GM18498 (cell line): Measurements from ENCODE around the gene NOTCH1.

ENCODE experiments used
- ATAC-seq: cut with Tn5 transposase; IDR thresholded peaks from one replicate; pipeline ENCODE4 v1.9.1; 2021; ENCODE audit warnings: mild to moderate bottlenecking, moderate library complexity; ENCODE audit not compliant: unreplicated experiment

Gene NOTCH1

DNA sequence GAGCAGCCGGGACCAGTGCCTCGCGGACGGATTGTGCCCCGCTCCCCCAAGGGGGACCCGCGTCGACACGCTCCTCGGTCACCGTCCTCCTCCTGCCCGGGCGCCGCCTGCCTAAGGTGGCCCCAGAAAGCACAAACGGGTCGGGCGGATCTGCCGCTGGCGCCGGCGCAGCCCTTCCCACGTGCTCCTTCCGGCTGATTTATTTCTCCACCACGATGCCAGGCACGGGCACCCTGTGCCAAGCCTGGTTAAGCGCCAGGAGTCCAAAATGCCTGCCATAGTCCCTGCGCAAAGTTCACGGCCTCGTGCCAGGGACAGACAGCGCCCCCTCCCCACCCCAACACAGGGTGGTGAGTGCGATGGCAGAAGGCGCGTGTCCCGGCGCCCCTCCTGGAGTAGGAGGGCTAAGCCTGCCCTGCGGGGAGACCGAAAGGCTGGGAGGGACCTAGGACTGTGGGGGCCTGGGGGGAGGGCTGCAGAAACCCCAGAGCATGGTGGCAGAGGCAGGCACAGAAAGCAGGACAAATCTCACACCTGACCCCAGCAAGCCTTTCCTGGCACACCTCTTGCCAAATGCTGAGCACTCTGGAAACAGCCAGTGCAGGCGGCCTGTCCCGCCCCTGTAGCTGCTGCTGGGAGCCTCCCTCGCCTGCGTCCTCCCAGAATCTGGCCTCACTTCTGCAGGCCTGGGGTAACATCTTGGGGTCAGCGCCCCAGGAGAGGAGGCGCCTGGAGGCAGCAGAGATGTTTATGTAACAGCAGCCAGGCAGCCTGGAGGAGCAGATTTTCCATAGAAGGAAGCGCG lies 1.1 kb upstream of the NOTCH1 start:
- ATAC-seq = no peak

DNA sequence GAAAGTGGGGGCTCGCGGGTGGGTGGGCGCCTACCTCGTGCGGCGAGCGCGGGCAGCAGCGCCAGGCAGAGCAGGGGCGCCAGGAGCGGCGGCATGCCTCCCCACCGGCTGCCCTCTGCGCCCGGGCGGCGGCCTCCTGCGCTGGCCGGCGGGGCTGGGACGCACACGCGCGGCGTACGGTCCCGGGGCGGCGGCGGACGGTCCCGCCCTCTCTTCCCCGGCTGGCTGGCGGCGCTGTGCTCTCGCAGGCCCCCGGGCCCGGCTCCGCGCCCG lies 220 bp downstream of the NOTCH1 start:
- no peak for ATAC-seq

DNA sequence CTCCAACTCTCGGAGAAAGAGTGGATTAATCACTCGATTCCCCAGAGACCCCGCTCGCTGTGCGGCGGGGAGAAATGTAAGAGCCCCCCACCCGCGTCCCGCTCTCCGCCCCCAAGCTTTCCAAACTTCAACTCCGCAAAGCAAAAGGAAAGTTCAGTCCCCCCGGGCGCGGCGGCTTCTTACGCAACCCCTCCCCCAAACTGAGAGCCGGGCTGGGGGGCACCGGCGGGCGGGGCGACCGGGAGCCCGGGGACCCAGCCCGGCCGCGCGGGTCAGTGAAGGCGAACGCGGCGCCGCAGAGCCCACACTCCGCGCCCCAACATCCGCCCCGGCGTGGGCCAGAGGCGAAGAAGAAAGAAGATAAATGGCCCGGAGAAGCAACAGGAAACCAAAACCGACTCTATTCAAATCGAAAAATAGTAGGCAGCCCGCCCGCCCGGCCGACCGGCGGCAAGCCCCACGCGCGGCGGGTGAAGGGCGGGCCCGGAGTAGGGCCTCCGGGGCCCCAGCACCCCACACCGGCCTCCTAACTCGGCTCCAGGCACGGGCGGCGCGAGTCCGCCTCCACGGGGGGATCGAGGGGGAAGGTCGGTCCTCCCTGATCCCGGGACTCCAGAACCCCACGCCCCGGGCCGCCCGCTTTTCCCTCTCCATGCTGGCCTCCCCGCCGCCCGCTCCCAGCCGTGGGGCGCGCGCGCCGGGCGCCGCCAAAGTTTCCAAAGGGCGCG lies 720 bp downstream of the NOTCH1 start:
- peak; percentile 21 for ATAC-seq

DNA sequence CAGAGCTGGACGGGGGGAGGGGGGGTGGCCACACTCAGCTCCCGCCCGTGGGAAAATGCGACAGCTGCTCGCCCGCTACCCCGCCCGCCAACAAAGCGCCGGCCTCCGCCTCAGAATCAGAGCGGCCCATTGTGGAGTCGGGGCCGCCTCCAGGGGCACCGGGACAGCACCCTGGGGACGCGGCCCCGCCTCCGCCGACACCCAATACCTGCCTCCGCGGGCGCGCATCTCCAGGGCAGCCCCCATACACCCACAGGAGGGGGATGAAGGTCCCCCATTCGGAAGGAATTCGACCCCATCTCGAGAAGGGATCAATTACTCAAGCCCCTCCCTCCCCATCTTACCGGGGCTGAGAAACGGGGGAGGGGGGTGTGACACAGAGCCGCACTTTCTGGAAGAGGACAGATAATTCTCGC lies 1.3 kb downstream of the NOTCH1 start:
- no peak for ATAC-seq

DNA sequence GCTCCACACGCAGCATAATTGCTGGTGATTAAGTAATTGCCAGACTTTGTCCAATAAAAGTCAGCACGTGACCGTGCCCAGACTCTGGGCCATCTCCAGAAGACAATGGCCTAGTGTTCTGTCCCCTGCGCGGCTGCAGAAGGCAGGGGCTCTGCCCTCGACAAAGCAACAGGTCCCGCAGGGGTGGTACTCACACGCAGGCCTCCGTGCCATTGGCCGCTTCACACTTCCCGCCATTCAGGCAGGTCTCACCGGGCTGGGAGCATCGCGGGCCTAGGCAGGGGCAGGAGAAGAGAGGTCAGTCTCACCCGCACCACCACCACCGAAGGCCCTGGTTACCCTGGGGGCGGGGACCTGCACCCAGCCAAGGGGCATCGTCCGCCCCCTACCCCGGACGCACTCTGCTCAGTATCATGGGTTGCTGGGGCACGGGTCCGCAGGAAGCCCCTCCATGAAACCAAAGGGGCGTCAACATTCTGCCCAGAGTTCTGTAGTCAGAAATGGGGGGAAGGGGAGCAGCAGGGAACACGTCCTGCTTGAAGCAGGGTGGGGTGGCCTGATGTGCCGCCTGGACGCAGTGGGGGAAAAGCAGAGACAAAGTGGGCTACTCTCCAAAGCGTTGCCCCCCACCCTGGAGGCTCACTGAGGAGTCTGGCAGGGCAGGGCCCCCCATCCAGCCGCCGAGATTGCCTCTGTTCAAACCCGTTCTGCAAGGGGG lies 1.9 kb downstream of the NOTCH1 start:
- no peak for ATAC-seq

DNA sequence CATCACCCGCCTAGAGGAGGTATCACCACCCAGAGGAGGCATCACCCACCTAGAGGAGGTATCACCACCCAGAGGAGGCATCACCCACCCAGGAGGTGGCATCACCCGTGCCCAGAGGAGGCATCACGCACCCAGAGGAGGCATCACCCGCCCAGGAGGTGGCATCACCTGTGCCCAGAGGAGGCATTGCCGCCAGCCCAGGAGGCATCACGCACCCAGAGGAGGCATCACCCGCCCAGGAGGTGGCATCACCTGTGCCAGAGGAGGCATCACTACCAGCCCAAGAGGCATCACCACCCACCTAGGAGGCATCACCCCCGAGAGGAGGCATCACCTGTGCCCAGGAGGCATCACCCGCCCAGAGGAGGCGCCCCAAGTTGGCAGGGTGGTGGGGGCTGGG lies 2.6 kb downstream of the NOTCH1 start:
- no peak for ATAC-seq

DNA sequence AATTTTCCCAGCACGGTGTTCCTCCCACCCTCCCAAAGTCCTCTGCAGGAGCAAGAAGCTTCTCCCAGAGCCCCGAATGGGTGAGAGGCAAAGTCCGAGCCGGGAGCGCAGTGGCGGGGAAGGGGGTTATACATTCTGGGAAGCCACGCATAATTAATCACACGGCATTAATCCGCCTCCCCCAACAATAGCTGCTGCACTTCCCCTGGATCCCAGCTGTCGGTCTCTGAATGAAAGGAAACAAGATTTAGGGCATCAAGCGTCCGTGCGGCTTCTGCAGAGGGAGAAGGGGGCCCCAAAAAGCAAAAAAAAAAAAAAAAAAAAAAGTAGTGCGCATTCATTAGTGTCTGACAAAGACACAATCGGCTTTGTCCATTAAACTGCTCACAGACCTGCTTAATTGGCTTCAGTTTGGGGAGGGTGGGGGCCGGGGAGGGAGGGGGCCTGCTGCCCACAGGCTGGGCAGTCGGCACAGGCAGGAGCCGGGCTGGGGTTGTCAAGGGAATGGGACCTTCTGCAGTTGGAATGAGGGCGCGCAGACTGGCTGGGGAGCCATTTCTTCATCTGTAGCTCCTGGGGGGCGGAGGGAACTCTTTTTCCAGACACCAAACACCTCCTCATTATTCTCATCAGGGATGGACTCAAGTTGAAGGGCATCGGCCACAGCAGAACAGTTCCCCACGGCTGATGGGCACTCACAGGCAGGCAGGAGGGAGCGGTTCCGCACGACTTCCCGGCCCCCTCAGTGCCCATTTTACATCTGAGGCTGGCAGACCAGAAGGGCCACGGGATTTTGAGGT lies 3.4 kb downstream of the NOTCH1 start:
- ATAC-seq = no peak

DNA sequence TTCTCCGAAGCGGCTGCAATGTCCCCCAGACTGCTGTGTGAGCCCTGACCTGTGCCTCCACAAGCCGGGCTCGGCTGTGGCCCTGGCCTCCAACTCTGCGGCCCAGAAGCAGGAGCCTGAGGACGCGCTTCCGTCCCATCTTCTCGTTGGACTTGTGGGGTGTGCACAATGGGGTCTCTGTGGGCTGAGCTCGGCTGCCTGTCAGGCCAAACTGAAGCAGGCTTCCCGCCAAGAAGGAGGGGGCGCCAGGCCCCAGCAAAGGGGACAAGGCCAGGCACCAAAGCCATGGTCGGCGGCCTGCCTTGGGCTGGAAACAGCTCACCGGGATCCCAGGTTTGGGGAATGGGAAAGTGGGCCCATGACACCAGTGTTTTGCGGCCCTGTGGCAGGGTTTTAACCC lies 4.1 kb downstream of the NOTCH1 start:
- no peak for ATAC-seq

DNA sequence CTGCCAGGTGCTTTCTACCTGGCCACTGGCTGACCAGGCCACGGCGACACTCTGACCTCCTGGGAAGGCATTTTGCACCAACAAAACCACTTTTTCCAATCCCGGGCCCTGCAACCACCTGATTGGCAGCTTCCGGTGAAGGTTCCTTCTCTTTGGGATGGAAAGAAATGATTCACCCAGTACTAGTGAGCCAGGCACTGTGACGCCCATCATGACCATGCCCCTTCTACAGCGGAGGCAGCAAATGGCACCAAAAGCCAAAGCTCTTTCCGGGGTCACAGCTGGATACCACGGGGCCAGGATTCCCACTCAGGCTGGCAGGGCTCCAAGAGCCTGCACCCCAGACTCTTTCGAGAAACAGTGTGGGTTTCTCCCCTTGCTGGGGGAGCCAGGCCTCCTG lies 4.7 kb downstream of the NOTCH1 start:
- no peak for ATAC-seq

DNA sequence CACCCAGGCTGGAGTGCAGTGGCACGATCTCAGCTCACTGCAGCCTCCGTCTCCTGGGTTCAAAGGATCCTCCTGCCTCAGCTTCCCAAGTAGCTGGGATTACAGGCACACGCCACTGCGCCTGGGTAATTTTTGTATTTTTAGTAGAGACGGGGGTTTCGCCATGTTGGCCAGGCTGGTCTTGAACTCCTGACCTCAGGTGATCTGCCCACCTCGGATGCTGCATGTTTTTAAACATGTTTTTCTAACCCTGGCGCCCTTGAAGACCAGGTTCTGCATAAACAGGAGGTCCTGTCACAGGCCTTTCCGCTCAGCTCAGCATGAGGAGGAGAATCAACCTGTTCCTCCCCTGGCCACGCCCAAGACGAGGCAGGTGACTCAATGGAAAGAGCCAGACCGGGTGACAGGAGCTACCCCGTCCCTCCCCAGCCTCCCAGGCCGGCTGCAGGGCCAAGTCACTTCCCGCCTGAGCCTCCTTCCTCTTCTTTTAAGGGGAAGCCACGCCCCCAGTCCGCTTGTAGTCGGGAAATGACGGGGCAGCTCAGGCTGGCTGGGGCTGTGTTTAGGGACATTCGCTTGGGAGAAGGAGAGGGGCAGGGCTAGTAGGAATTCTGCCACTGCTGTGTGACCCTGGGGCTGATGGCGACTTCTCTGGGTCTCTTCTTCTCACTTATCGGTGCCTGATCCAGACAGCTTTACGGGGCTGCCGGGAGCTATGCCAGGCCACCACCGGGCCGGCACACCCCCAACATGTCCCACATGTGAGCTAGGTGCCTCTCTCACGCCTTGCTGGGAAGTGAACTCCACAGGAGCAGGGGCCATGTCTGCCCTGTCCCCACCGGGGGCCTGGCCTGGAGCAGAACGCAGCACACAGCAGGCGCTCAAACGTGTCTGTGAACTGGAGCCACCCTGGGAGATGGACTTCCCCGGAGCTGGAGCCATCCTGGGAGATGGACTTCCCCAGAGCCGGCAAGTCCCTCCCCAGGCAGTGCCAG lies 6.1 kb downstream of the NOTCH1 start:
- ATAC-seq = peak; percentile 50

DNA sequence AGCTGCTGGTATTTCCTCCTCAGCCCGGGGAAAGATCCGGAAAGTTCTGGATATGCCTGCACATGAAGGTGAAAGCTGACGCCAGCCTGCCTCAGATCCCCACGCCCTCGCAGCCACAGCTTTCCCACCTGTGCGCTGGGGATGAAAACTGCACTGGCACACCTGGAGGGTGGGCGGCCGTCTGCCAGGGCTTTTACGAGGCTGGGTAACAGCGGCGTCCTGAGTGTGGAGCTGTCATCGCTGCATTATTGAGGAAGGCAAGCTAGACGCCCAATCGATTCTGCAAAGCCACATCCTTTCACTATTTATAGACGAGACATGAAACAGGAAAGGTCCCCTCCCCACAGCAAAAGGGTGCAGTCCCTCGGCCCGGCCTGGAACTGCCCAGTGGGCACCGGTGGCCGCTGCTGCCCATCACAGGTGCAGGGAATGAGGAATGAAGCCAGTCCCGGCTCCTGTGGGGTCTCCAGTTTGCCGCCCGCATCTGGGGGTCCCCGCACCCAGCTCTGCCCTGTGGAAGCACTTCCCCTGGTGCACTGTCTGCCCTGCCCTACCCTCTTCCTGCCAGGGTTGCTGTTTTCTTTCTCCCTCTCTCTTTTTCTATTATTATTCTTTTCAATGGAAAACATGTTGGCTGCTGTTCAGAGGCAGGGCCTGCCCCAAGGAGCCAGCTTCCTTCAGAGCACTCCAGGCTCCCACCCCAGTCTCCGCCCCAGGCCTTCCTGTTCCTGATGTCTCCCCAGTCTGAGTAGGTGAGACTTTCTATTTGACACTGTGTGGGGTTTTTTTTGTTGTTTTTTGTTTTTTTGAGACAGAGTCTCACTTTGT lies 7.0 kb downstream of the NOTCH1 start:
- ATAC-seq = peak; percentile 41

DNA sequence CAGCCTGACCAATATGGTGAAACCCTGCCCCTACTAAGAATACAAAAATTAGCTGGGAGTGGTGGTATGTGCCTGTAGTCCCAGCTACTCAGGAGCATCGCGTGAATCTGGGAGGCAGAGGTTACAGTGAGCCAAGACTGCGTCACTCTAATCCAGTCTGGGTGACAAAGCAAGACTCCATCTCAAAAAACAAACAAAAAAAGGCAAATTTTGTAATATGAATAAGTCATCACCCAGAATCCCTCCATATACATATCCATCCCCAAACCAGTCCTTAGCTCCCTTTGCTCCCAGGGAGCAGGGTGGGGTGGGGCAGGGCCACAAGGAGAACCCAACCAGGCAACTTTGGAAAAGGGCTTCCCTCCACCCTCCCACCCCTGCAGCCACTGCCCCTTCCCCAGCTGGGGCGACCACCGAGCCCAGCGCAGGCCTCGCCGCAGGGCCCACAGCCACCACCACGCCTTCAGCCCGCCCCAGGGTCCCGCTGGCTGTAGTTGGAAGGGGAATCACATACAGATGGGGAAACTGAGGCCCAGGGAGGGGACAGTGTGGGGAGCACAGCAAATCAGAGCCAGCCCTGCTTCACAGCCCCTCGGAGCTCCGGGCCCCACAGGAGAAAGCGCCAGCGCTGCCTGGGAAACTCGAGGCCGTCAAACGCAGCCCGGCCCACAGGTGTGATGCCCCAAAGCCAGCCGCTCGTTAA lies 7.8 kb downstream of the NOTCH1 start:
- ATAC-seq = no peak

DNA sequence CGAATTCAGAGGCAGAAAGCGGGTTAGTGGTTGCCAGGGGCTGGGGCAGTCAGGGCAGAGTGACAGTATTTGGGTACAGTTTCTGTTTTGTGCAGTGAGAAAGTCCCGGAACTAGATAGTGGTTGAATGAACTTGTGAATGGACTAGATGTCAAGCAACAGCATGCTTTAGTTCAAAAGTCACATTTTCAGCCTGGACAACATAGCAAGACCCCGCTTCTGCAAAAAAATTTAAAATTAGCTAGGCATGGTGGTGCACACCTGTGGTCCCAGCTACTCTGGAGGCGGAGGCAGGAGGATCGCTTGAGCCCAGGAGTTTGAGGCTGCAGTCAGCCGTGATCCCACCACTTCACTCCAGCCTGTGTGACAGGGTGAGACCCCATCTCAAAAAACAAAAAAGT lies 8.4 kb downstream of the NOTCH1 start:
- no peak for ATAC-seq

DNA sequence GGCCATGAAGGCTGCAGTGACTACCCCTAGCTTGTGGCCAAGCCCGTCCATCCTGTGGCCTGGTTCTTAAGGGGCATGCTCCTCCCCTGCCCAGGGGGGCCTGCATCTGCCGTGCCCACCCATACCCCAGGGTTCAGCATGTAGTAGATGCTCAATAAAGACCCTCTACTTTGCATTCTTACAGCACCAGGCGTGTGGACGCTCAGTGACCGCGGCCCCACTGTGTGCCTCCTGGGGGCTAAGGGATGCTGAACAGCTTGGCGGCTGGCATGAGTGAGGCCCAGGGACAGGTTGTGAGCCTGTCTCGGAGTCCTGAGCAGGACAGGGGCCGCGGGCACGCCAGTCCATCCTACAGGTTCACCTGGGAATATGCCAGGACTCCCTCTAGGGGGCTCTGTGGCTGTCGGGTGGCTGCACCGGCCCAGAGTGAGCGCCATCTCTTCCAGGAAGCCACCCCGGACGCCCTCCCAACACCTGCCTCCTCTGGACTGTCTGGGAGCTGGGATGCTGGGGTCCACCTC lies 9.1 kb downstream of the NOTCH1 start:
- ATAC-seq = no peak

DNA sequence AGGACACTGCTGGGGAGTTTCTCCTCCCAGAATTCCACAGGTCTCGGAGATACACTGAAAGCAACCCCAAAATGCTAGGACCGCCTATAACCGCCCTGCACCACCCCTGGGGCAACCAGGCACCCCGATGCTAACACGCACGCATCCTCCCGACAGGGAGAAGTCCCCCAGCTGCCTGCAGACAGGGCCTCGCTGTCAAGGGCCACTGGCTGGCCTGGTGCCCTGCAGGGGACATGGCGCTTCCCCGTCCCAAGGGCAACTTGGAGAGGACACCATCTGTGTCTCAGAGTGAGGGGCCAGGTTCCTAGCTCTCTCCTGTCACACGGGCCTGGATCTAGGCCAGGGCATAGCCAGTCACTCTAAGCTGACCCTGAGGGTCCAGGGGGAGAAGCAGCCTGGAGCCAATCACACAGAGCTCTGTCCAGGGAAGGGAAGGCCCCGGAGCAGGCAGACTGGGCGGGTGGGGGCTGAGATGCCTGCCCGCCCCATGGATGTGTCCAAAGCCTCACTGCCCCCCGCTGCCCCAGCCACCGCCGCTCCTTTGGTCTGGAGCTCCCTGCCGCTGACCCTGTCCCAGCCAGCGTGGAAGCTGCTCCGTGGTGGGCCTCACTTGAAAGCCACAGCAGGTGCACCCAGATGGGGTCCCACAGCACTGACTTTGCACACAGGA lies 9.7 kb downstream of the NOTCH1 start:
- no peak for ATAC-seq

DNA sequence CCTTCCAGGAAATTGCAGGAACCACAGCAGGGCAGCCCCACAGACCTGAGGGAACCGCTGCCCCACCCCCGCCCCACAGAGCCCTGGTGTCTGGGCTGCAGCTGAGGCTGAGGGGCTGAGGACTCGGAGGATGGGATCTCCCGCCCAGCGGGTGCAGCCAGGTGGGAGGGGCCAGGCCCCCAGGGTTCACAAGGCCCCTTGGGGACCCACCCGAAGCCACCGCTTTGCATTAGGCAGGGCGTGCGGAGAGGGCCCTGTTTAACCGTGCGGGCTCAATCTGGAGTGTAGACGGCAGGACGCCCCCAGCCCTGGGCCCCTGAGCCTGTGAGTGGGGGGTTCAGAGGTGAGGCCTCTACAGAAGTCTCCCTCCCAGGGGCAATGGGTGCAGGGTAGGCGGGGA lies 10.8 kb downstream of the NOTCH1 start:
- no peak for ATAC-seq

DNA sequence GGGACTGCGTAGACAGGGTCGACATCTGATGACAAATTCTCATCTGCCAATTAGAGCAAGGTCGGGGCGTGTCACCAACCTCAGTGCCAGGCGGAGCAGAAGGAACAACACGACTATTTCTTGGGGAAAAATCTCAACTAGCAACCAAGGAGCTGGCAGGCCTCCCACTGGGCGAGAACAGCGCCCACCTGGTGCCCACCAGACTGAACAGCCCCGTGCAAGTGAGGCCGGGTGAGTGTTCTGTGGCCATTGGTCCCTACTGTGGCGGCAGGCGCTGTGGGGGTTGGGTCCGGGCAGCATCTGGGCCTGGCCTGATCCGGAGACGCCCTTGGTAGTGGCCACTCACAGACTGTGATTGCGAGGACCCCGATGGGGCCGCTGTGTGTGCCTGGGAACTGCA lies 11.5 kb downstream of the NOTCH1 start:
- no peak for ATAC-seq

DNA sequence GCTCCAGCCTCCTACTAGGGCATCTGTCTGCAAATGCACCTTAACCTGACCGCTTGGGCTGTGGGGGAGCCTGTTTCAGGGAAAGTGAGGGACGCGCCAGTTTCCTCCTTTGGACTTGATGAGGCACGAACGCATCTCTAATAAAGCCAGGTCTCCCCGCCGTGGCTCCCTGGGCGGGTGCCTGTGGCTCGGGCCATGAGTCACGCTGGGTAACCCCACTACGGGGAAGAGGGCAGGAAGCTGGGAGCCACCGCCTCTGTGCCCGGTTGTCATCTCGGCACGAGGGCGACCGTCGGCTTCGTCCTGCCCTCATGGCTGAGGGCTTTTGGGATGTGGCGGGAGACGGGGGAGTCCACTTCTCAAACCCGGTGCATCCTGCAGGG lies 12.1 kb downstream of the NOTCH1 start:
- no peak for ATAC-seq
